Stimulated activated CD4-positive, alpha-beta T cell treated with anti-CD3 and anti-CD28 coated beads, Interleukin-15, amount 100 ng/mL, for 48 hours (primary cell): ENCODE results near the gene CEACAM18.

ENCODE experiments used
- DNase-seq, 2 donors: peaks; one replicate each; pipeline ENCODE4 v3.0.0-alpha.2; 2020; ENCODE audit warnings: low read depth in 2 of 2

Gene CEACAM18

DNA sequence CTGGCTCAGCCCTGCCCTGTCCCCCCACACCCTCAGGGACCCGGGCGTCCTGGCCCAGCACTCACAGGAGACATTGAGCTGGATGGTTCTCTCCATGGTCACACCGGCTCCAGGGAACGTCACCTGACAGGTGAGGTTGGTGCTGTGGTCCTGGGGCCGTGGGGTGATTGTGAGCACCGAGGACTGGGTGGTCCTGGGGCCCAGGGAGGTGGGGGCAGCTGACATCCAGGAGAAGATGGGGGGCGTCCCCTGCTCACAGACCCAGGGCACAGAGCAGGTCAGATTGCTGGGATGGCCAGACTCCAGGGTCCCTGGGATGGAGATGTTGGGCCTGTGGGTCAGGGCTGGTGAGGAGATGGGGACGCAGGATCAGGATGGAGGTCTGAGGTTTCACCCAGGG lies 52.3 kb downstream of the CEACAM18 start:
- DNase-seq, result no peak

DNA sequence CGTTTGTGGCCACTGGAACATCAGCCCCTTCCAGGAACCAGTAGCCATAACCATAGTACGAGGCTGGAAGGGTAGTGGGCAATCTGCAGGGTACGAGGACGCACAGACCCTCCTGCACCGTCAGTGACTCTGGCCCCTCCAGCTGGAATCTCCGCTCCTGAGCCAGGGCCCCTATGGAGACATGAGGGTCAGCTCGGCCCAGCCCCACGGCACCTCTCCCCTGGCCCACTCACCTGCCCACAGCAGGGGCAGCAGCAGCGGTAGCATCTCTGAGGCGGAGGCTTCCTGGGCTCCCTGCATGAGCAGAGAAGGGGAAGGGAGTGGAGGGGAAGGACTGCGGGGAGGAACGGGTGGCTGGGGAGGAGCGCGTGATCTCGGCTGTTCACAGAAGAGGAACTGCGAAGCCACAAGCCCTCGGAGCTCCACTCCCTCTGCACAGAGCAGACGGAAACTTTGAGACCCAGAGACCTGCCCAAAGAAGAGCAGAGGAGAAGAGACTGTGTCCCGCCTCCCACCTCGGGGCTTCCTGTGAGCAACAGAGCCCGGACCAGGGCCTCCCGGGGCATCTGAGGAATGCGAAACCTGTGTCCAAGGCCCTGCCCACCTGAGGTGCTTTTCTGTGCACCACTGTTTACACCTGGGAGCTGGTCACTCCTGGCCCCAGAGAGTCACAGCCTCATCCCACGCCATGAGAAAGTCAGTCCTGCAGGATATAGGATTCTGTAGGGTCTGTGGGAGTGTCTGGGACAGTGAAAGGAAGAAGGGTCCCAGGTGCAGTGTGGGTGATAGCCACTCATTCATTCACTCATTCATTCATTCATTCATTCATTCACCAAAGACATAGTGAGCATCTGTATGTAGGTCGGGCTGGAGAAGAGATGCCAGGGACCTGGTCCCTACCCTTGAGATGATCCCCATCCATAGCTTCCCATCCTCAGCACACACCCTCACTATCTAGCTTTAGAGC lies 53.3 kb downstream of the CEACAM18 start, which contains the start of gene SIGLEC6:
Gene SIGLEC6 (minus strand): TSS at position 322 of the 967 bp plus-strand sequence. CDS start 22 bp downstream, at position 300.
- peak in 1 of 2 donors; percentile 14 for DNase-seq

DNA sequence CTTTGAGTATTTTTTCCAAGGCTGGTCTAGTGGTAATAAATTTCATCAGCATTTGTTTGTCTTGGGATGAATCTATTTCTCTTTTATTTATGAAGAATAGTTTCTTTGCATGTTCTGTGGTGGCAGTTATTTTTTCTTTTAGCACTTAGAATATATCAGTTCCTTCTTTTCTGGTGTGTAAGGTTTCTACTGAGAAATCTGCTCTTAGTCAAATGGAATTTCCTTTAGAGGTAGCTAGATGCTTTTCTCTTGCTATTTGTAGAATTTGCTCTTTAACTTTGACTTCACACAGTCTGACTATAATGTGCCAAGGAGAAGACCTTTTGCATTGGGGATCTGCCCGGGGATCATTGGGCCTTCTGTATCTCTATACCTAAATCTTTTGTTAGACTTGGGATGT lies 57.2 kb downstream of the CEACAM18 start:
- no peak for DNase-seq

DNA sequence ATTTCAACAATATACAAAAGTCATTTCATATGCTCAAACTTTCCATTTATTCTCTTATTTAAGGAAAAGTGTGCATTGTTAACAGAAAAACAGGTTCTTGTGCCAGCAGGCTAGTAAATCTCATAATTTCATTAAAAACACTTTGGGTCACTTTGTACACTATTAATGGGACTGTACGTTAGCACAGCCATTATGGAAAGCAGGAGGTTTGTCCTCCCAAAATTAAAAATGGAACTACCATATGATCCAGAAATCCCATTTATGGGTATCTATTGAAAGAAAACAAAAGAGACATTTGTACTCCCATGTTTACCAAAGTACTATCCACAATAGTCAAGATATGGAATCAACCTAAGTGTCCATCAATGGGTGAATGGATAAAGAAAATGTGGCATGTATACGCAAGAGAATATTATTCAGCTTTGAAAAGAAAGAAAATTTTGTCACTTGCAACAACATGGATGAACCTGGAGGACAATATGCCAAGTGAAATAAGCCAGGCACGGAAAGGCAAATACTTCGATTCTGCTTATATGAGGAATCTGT lies 61.6 kb downstream of the CEACAM18 start:
- DNase-seq, result no peak
